HepG2 (cell line): ENCODE data around the gene TEAD1. TPM values are rescaled to one million over a fixed set of nuclear protein-coding genes. Genes with fewer than 3 reads are reported as not detected.
A peak's percentile ranks its signal among the peaks of the same experiment; 100 is the strongest.

ENCODE experiments used
- ARHGAP35 ChIP-seq: sonication (generic); formaldehyde crosslinking; IDR thresholded peaks from 2 replicates; pipeline ENCODE4 v1.9.0; 2022; ENCODE audit warnings: mild to moderate bottlenecking, inconsistent platforms, moderate library complexity, missing genetic modification reagents, borderline replicate concordance
- ARID2 ChIP-seq: sonication (generic); formaldehyde crosslinking; IDR thresholded peaks from 2 replicates; pipeline ENCODE4 v1.8.1; 2022; ENCODE audit warnings: mild to moderate bottlenecking, missing genetic modification reagents, borderline replicate concordance
- HNRNPUL1 ChIP-seq: fragments of 200-400 bp; formaldehyde crosslinking; IDR thresholded peaks from 2 replicates; pipeline ENCODE4 v1.6.1; 2017; ENCODE audit warnings: low read depth, mild to moderate bottlenecking, low read length, moderate library complexity
- KLF9 ChIP-seq: IDR thresholded peaks from 2 replicates; pipeline ENCODE4 v1.6.1; 2016; ENCODE audit warnings: low read depth
- MTF1 ChIP-seq: sonication (generic); formaldehyde crosslinking; IDR thresholded peaks from 2 replicates; pipeline ENCODE4 v1.5.0; 2020; ENCODE audit warnings: missing genetic modification reagents
- TAF15 ChIP-seq: fragments of 200-400 bp; formaldehyde crosslinking; IDR thresholded peaks from one replicate; pipeline ENCODE4 v1.6.1; 2018; ENCODE audit warnings: mild to moderate bottlenecking, low read depth, low read length; ENCODE audit not compliant: poor library complexity, severe bottlenecking
- WIZ ChIP-seq: sonication (generic); formaldehyde crosslinking; IDR thresholded peaks from 2 replicates; pipeline ENCODE4 v1.5.1; 2020; ENCODE audit warnings: mild to moderate bottlenecking, missing genetic modification reagents
- ZFP62 ChIP-seq: sonication (generic); formaldehyde crosslinking; IDR thresholded peaks from 2 replicates; pipeline ENCODE4 v1.4.0; 2020; ENCODE audit warnings: missing genetic modification reagents
- ZNF335 ChIP-seq: sonication (generic); formaldehyde crosslinking; IDR thresholded peaks from 2 replicates; pipeline ENCODE4 v1.4.0; 2020; ENCODE audit warnings: missing genetic modification reagents
- ZNF564 ChIP-seq: sonication (generic); formaldehyde crosslinking; IDR thresholded peaks from 2 replicates; pipeline ENCODE4 v1.8.1; 2023; ENCODE audit warnings: mild to moderate bottlenecking, missing genetic modification reagents
- ZNF773 ChIP-seq: sonication (generic); formaldehyde crosslinking; IDR thresholded peaks from 2 replicates; pipeline ENCODE4 v1.4.0; 2020; ENCODE audit warnings: missing genetic modification reagents, borderline replicate concordance
- ZSCAN9 ChIP-seq: IDR thresholded peaks from 2 replicates; pipeline ENCODE4 v1.6.1; 2016; ENCODE audit warnings: borderline replicate concordance
- polyA plus RNA-seq, 8 experiments: library from polyadenylated mRNA; depleted of rRNA in 3 of 8; stranded (reverse) in 7 of 8; unstranded in 1 of 8; fragments of >200 nt; fragmentation: Illumina TruSeq in 4 of 8; extraction: Trizol in 4 of 8; gene quantifications; 2 replicates each; pipeline versions ENCODE4 v1.2.1 to v1.2.3, GENCODE V29; 2011 to 2016; ENCODE audit warnings: low read depth in 4 of 8, missing spikeins in 1 of 8, mixed read lengths in 1 of 8; ENCODE audit not compliant: insufficient read depth in 1 of 8
- total RNA-seq, 5 experiments: library from RNA; depleted of rRNA; stranded (reverse); fragments of >200 nt; fragmentation: Illumina TruSeq; extraction: Trizol; gene quantifications; 2 replicates each; pipeline ENCODE4 v1.2.3, GENCODE V29; 2016; ENCODE audit warnings: low read depth in 1 of 5
- TF ChIP-seq, protein P1 (sequence below): sonication (generic); formaldehyde crosslinking; IDR thresholded peaks from 2 replicates; pipeline ENCODE4 v1.5.0; 2020; ENCODE audit warnings: missing genetic modification reagents
- TF ChIP-seq, protein P2 (sequence below): IDR thresholded peaks from 2 replicates; pipeline ENCODE4 v1.6.1; 2016
- TF ChIP-seq, protein P3 (sequence below): IDR thresholded peaks from 2 replicates; pipeline ENCODE4 v1.6.1; 2016; ENCODE audit warnings: mild to moderate bottlenecking, missing biosample characterization, missing genetic modification reagents
- TF ChIP-seq, protein P4 (sequence below): sonication (generic); formaldehyde crosslinking; conservative IDR thresholded peaks from 2 replicates; pipeline ENCODE4 v1.8.0; 2022; ENCODE audit warnings: mild to moderate bottlenecking, moderate library complexity, missing genetic modification reagents
- TF ChIP-seq, protein P5 (sequence below): sonication (generic); formaldehyde crosslinking; IDR thresholded peaks from 2 replicates; pipeline ENCODE4 v1.8.0; 2022; ENCODE audit warnings: mild to moderate bottlenecking, missing genetic modification reagents; ENCODE audit not compliant: insufficient replicate concordance
- TF ChIP-seq, protein P6 (sequence below): sonication (generic); formaldehyde crosslinking; IDR thresholded peaks from 2 replicates; pipeline ENCODE4 v1.4.0; 2020; ENCODE audit warnings: low read depth, mild to moderate bottlenecking, missing genetic modification reagents
- TF ChIP-seq, protein P7 (sequence below), 2 experiments: sonication (generic) in 1 of 2; formaldehyde crosslinking in 1 of 2; IDR thresholded peaks; 2 replicates each; pipeline versions ENCODE4 v1.4.0 to v1.6.1; 2018 to 2020; ENCODE audit warnings: missing genetic modification reagents in 2 of 2, borderline replicate concordance in 1 of 2, low read depth in 1 of 2, mild to moderate bottlenecking in 1 of 2, missing biosample characterization in 1 of 2

Gene TEAD1
- total and polyA plus RNA-seq, 2 of the 13 experiments (the other 11 are each of a cell fraction or from before 2014, with no cell fraction given): 20.1 to 30.5 TPM

DNA sequence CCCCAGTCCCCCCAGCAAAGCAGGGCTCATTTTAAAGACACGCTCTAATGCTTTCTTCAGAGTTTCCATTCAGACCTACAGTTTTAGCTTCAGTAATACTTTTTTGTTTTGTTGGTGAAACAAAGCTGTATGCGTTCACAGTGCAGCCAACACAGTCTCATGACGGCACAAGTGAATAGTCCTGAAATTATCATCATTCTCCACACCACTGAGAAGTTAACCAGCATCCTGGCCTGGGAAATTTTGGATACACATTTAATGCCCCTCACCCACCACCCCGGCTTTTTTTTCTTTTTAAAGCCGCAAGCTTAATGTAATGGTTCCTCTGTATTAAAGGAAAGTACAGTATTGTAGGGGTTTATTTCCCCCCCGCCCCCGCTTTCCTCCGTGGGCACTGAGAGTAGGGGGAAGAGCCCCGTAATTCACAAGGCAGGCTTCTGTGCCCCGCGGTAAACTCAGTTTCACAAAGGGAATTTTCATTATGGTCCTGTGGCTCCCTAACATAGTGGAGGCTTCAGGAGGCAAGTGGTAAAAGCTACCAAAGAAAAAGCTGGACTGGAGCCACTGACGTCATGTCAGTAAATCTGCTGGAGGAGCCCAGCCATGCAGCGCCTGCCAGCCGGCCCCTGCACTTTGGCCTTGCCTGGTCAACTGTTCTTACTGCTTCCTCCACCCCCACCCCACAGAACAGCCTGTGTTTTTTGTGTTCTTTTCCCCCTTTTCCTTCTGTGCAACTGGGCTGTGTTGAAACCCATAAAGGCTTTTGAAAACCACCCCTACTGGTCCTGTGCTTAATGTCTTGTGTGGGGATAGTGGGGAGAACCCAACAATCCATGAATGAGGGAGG lies 18.2 kb downstream of the TEAD1 start (continued):
- TF ChIP-seq HNRNPUL1 (no peak), TAF15 (no peak), ZSCAN9 (peak; percentile 51; the same call in 1 of the 2 replicates), MTF1 (no peak), KLF9 (CRISPR knock-in tag) (no peak), ARID2 (CRISPR knock-in tag) (no peak), WIZ (CRISPR knock-in tag) (no peak), ZNF773 (no peak), ARHGAP35 (CRISPR knock-in tag) (no peak), ZFP62 (CRISPR knock-in tag) (no peak), ZNF335 (no peak), ZNF564 (CRISPR knock-in tag) (no peak)
- TF ChIP-seq, protein P1, sequence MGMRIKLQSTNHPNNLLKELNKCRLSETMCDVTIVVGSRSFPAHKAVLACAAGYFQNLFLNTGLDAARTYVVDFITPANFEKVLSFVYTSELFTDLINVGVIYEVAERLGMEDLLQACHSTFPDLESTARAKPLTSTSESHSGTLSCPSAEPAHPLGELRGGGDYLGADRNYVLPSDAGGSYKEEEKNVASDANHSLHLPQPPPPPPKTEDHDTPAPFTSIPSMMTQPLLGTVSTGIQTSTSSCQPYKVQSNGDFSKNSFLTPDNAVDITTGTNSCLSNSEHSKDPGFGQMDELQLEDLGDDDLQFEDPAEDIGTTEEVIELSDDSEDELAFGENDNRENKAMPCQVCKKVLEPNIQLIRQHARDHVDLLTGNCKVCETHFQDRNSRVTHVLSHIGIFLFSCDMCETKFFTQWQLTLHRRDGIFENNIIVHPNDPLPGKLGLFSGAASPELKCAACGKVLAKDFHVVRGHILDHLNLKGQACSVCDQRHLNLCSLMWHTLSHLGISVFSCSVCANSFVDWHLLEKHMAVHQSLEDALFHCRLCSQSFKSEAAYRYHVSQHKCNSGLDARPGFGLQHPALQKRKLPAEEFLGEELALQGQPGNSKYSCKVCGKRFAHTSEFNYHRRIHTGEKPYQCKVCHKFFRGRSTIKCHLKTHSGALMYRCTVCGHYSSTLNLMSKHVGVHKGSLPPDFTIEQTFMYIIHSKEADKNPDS (CRISPR knock-in tag): no peak
- TF ChIP-seq, protein P2, sequence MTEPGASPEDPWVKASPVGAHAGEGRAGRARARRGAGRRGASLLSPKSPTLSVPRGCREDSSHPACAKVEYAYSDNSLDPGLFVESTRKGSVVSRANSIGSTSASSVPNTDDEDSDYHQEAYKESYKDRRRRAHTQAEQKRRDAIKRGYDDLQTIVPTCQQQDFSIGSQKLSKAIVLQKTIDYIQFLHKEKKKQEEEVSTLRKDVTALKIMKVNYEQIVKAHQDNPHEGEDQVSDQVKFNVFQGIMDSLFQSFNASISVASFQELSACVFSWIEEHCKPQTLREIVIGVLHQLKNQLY: peak; percentile 74
- TF ChIP-seq, protein P3, sequence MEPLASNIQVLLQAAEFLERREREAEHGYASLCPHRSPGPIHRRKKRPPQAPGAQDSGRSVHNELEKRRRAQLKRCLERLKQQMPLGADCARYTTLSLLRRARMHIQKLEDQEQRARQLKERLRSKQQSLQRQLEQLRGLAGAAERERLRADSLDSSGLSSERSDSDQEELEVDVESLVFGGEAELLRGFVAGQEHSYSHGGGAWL (CRISPR knock-in tag): no peak
- TF ChIP-seq, protein P4, sequence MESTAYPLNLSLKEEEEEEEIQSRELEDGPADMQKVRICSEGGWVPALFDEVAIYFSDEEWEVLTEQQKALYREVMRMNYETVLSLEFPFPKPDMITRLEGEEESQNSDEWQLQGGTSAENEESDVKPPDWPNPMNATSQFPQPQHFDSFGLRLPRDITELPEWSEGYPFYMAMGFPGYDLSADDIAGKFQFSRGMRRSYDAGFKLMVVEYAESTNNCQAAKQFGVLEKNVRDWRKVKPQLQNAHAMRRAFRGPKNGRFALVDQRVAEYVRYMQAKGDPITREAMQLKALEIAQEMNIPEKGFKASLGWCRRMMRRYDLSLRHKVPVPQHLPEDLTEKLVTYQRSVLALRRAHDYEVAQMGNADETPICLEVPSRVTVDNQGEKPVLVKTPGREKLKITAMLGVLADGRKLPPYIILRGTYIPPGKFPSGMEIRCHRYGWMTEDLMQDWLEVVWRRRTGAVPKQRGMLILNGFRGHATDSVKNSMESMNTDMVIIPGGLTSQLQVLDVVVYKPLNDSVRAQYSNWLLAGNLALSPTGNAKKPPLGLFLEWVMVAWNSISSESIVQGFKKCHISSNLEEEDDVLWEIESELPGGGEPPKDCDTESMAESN (CRISPR knock-in tag): no peak
- TF ChIP-seq, protein P5, sequence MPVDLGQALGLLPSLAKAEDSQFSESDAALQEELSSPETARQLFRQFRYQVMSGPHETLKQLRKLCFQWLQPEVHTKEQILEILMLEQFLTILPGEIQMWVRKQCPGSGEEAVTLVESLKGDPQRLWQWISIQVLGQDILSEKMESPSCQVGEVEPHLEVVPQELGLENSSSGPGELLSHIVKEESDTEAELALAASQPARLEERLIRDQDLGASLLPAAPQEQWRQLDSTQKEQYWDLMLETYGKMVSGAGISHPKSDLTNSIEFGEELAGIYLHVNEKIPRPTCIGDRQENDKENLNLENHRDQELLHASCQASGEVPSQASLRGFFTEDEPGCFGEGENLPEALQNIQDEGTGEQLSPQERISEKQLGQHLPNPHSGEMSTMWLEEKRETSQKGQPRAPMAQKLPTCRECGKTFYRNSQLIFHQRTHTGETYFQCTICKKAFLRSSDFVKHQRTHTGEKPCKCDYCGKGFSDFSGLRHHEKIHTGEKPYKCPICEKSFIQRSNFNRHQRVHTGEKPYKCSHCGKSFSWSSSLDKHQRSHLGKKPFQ (CRISPR knock-in tag): no peak
- TF ChIP-seq, protein P6, sequence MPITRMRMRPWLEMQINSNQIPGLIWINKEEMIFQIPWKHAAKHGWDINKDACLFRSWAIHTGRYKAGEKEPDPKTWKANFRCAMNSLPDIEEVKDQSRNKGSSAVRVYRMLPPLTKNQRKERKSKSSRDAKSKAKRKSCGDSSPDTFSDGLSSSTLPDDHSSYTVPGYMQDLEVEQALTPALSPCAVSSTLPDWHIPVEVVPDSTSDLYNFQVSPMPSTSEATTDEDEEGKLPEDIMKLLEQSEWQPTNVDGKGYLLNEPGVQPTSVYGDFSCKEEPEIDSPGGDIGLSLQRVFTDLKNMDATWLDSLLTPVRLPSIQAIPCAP: no peak
- TF ChIP-seq, protein P7, sequence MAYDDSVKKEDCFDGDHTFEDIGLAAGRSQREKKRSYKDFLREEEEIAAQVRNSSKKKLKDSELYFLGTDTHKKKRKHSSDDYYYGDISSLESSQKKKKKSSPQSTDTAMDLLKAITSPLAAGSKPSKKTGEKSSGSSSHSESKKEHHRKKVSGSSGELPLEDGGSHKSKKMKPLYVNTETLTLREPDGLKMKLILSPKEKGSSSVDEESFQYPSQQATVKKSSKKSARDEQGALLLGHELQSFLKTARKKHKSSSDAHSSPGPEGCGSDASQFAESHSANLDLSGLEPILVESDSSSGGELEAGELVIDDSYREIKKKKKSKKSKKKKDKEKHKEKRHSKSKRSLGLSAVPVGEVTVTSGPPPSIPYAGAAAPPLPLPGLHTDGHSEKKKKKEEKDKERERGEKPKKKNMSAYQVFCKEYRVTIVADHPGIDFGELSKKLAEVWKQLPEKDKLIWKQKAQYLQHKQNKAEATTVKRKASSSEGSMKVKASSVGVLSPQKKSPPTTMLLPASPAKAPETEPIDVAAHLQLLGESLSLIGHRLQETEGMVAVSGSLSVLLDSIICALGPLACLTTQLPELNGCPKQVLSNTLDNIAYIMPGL (CRISPR knock-in tag; IDR thresholded peaks at IDR 0.05; ENCODE audit: borderline replicate concordance in 1 of 2, low read depth in 1 of 2): no peak
